Activated CD8-positive, alpha-beta T cell treated with anti-CD3 and anti-CD28 coated beads for 36 hours (primary cell): ENCODE measurements around the gene UPF2. TPM values are rescaled to one million over a fixed set of nuclear protein-coding genes. Genes with fewer than 3 reads are reported as not detected.

Experiments used
- ATAC-seq: fragments of 200-7000 bp; cut with Tn5 transposase; one replicate; pipeline ENCODE4 v1.10.0; 2021; ENCODE audit warnings: mild to moderate bottlenecking, moderate library complexity
- CTCF ChIA-PET: fragments of 350-600 bp; sonication (Branson Sonifier 250); formaldehyde crosslinking; loops from one replicate; lab custom pipeline; 2021; ENCODE audit warnings: antibody characterized with exemption; lab: Charles Lee
- POLR2A ChIA-PET: fragments of 350-600 bp; sonication (Branson Sonifier 250); formaldehyde crosslinking; loops from one replicate; lab custom pipeline; 2021; ENCODE audit warnings: antibody characterized with exemption; lab: Charles Lee
- DNase-seq: peaks from one replicate; pipeline ENCODE4 v3.0.0-alpha.2; 2020
- H3K27ac Mint-ChIP-seq: one replicate; pipeline ENCODE4 v1.8.0; 2021; ENCODE audit warnings: mild to moderate bottlenecking, mixed read lengths
- H3K27me3 Mint-ChIP-seq: one replicate; pipeline ENCODE4 v1.8.0; 2021; ENCODE audit warnings: mixed read lengths
- H3K36me3 Mint-ChIP-seq: one replicate; pipeline ENCODE4 v1.8.0; 2021; ENCODE audit warnings: low read depth, mixed read lengths
- H3K4me1 Mint-ChIP-seq: one replicate; pipeline ENCODE4 v1.8.0; 2021; ENCODE audit warnings: low read depth, mixed read lengths
- H3K4me3 Mint-ChIP-seq: one replicate; pipeline ENCODE4 v1.8.0; 2021; ENCODE audit warnings: mild to moderate bottlenecking, moderate library complexity, mixed read lengths
- H3K9me3 Mint-ChIP-seq: one replicate; pipeline ENCODE4 v1.8.0; 2021; ENCODE audit warnings: mixed read lengths
- intact Hi-C: fragments of 100-400 bp; cut with micrococcal nuclease; formaldehyde crosslinking; loops from one replicate; pipeline ENCODE4 v1.10.0; 2022
- total RNA-seq, 2 experiments: library from RNA; stranded (reverse); gene quantifications; one replicate each; pipeline ENCODE4 v1.2.3, GENCODE V29; 2021
- TF ChIP-seq, protein P1 (sequence below): fragments of 200-600 bp; IDR thresholded peaks from one replicate; pipeline ENCODE4 v1.8.0; 2022; ENCODE audit warnings: antibody characterized with exemption, mild to moderate bottlenecking

UPF2 gene
- total RNA-seq, 2 experiments from 2014 or later = 27.9 to 29.4 TPM

DNA sequence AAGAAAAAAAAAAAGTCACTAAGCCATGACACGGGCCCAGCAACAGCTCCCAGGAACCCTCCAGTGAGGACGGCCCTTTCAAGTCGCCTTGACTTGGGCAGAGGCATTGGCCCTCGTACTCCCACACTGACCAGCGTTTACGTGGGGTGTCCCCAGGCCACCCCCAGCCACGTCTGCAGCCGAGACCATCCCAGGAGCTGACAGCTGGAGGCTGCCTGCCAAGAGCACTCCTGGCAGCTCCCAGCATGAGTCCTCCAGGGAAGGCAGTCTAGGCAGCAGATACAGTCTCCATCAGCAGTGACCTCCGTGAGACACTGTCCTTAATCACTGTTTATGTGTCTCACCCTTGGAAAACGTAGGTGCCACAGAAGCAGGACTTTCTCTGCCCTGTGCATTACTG is 133.0 kb downstream of the UPF2 start:
- POLR2A ChIA-PET = interaction anchor here (0.6 kb wide), 1 partner anchor 307 kb away, joined by 3 read pairs; no protein-coding TSS in a partner anchor
- peaks cover 2% of the 10 kb centered on the region for H3K4me1 Mint-ChIP-seq
- ATAC-seq (no peak), DNase-seq (no peak)
- H3K4me3 Mint-ChIP-seq = no peak overlapping the region
- no peaks in the 10 kb centered on the region for H3K27me3 Mint-ChIP-seq
- TF ChIP-seq, protein P1, sequence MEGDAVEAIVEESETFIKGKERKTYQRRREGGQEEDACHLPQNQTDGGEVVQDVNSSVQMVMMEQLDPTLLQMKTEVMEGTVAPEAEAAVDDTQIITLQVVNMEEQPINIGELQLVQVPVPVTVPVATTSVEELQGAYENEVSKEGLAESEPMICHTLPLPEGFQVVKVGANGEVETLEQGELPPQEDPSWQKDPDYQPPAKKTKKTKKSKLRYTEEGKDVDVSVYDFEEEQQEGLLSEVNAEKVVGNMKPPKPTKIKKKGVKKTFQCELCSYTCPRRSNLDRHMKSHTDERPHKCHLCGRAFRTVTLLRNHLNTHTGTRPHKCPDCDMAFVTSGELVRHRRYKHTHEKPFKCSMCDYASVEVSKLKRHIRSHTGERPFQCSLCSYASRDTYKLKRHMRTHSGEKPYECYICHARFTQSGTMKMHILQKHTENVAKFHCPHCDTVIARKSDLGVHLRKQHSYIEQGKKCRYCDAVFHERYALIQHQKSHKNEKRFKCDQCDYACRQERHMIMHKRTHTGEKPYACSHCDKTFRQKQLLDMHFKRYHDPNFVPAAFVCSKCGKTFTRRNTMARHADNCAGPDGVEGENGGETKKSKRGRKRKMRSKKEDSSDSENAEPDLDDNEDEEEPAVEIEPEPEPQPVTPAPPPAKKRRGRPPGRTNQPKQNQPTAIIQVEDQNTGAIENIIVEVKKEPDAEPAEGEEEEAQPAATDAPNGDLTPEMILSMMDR = no peak
- CTCF ChIA-PET = no interaction called here
- no peak overlapping the region for H3K27ac Mint-ChIP-seq
- no peaks in the 10 kb centered on the region for H3K9me3 Mint-ChIP-seq
- H3K36me3 Mint-ChIP-seq = no peaks in the 10 kb centered on the region
- intact Hi-C loops = no loop called here

DNA sequence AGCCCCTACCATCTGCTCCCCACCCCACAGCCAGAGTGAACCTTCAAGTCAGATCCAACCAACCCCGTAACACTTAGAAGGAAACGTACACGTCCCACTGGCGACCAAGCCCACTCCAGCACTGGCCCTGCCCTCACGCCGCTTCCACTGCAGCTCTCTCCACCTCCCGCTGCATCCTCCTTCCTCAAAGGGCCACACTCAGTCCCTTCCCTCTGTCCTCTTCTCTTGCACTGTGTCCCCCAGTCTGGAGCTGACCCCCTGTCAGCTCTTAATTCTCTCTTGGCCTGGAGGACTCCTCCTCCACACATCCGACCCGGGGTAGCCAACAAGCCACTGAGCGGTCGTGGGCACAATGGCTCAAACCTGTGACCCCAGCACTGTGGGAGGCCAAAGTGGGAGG is 133.6 kb downstream of the UPF2 start:
- Mint-ChIP-seq H3K4me1 (peaks cover 2% of the 10 kb centered on the region), H3K27me3 (no peaks in the 10 kb centered on the region), H3K27ac (no peak overlapping the region), H3K4me3 (no peak overlapping the region), H3K36me3 (no peaks in the 10 kb centered on the region), H3K9me3 (no peaks in the 10 kb centered on the region)
- ChIA-PET POLR2A (no interaction called here), CTCF (no interaction called here)
- no peak for DNase-seq
- TF ChIP-seq, protein P1 = no peak
- no peak for ATAC-seq
- intact Hi-C loops = no loop called here

DNA sequence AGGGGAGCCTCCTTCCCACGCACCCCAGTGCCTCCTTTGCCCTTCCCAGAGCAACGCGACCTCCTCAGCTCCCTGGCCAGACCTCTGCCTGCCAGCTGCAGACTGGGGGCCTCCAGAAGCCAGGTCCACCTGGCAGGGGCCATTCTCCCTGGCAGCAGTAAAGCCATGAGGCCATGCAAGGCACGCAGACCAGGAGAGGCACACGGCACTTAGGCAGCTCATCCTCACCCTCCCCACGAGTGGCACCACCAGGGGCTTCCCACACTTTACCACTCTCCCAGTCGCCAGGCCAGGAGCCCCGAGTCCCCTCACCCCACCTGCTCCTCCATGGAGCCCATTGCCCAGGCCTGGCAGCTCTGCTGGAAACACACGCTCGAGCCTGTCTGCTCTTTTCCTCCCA is 134.1 kb downstream of the UPF2 start:
- TF ChIP-seq, protein P1 = no peak
- Mint-ChIP-seq H3K4me1 (peaks cover 2% of the 10 kb centered on the region), H3K27ac (no peak overlapping the region), H3K4me3 (no peak overlapping the region), H3K36me3 (no peaks in the 10 kb centered on the region), H3K9me3 (no peaks in the 10 kb centered on the region), H3K27me3 (no peaks in the 10 kb centered on the region)
- CTCF ChIA-PET = no interaction called here
- ATAC-seq = no peak
- DNase-seq = no peak
- POLR2A ChIA-PET = interaction anchor here (0.7 kb wide), 1 partner anchor 47 kb away, joined by 3 read pairs; no protein-coding TSS in a partner anchor
- intact Hi-C loops = no loop called here

DNA sequence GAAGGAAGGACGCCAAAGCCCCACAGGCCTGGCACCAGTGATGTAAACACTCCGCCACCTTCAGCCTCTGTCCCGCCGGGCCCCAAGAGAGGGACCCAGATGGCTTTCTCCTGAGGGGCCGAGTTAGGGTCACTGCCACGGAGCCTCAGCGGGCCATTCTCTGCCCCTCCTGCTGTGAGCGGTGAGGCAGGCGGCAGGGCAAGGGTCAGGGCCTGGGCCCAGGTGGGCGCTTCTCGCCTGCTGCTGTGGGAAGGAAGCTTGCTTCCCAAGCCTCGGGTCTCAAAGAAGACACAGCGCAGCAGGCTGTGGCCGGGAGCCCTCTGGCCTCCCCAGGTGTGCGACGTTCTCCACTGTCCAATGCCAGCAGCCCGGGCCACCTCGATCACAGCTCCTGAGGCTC is 134.7 kb downstream of the UPF2 start:
- Mint-ChIP-seq H3K27me3 (no peaks in the 10 kb centered on the region), H3K27ac (no peak overlapping the region), H3K4me3 (no peak overlapping the region), H3K36me3 (no peaks in the 10 kb centered on the region), H3K4me1 (peaks cover 2% of the 10 kb centered on the region), H3K9me3 (no peaks in the 10 kb centered on the region)
- no peak for DNase-seq
- ChIA-PET POLR2A (interaction anchor here (0.7 kb wide), 1 partner anchor 48 kb away, joined by 3 read pairs; no protein-coding TSS in a partner anchor), CTCF (no interaction called here)
- intact Hi-C loops = no loop called here
- no peak for ATAC-seq
- TF ChIP-seq, protein P1 = no peak

DNA sequence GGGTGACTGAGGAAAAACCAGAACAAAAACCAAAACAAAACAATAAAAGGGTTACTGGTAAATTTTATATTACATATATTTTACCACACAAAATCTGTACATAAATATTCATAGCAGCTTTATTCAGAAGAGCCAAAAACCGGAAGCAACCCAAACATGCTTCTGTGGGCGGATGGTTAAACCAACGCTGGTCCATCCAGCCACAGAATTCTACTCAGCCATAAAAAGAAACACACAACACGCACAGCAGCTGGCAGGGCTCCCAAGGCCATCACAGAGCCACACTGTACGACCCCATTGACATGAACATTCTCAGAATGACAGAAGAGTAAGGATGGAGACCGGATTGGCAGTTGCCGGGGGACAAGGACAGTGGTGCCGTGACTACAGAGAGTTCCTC is 135.9 kb downstream of the UPF2 start:
- H3K4me1 Mint-ChIP-seq = peaks cover 2% of the 10 kb centered on the region
- ChIA-PET POLR2A (no interaction called here), CTCF (no interaction called here)
- DNase-seq = no peak
- H3K36me3 Mint-ChIP-seq = no peaks in the 10 kb centered on the region
- TF ChIP-seq, protein P1 = no peak
- intact Hi-C loops = no loop called here
- ATAC-seq = no peak
- H3K9me3 Mint-ChIP-seq = no peaks in the 10 kb centered on the region
- no peak overlapping the region for H3K4me3 Mint-ChIP-seq
- no peak overlapping the region for H3K27ac Mint-ChIP-seq
- H3K27me3 Mint-ChIP-seq = no peaks in the 10 kb centered on the region
